Adrenal gland (tissue), 12 donors: ENCODE results near the gene SPINK5. TPM values are rescaled to one million over a fixed set of nuclear protein-coding genes. Genes with fewer than 3 reads are reported as not detected.

Source experiments
- DNase-seq, 7 donors: peaks; one replicate each; pipeline ENCODE4 v3.0.0-alpha.2; 2019 to 2020
- H3K27ac ChIP-seq, 5 donors: fragments of 200-600 bp; sonication (generic) in 4 of 5; 1 replicate in 3 of 5; 2 replicates in 2 of 5; pipeline versions ENCODE4 v1.5.1 to v1.8.0; 2016 to 2020; ENCODE audit warnings: mild to moderate bottlenecking in 1 of 5
- H3K27me3 ChIP-seq: fragments of 200-600 bp; 2 replicates; pipeline ENCODE4 v1.8.0; 2021
- H3K36me3 ChIP-seq, 2 donors: fragments of 200-600 bp; replicated peaks in 1 of 2; 1 replicate in 1 of 2; 2 replicates in 1 of 2; pipeline versions ENCODE4 v1.5.1 to v1.8.0; 2018 to 2022
- H3K4me1 ChIP-seq, 2 donors: fragments of 200-600 bp; replicated peaks in 1 of 2; 1 replicate in 1 of 2; 2 replicates in 1 of 2; pipeline versions ENCODE4 v1.5.1 to v1.8.0; 2018 to 2021
- H3K4me3 ChIP-seq, 4 donors: fragments of 200-600 bp; sonication (generic) in 3 of 4; one replicate each; pipeline ENCODE4 v1.5.1; 2016 to 2018
- H3K9me3 ChIP-seq, 3 donors: fragments of 200-600 bp; sonication (generic) in 1 of 3; replicated peaks in 1 of 3; 1 replicate in 2 of 3; 2 replicates in 1 of 3; pipeline versions ENCODE4 v1.5.1 to v1.8.0; 2016 to 2021
- CTCF ChIP-seq, 6 experiments: fragments of 450-650 bp in 4 of 6; fragments of 200-600 bp in 2 of 6; sonication (generic) in 1 of 6; IDR thresholded peaks; 1 replicate in 5 of 6; 2 replicates in 1 of 6; pipeline versions ENCODE4 v1.5.1 to v1.8.0; 2016 to 2021; ENCODE audit warnings: antibody characterized with exemption in 6 of 6, mild to moderate bottlenecking in 2 of 6, moderate library complexity in 1 of 6
- POLR2A ChIP-seq, 2 donors: fragments of 450-650 bp; IDR thresholded peaks; one replicate each; pipeline ENCODE4 v1.6.1; 2017; ENCODE audit warnings: antibody characterized with exemption in 2 of 2, mild to moderate bottlenecking in 2 of 2, moderate library complexity in 1 of 2
- WGBS, 4 donors: extraction: QIAGEN DNeasy Blood & Tissue Kit in 2 of 4; methylation state at CpG; one replicate each; pipeline versions ENCODE4 v1.1.5 to v1.1.7; 2013 to 2017; 5-methylcytosine and 5-hydroxymethylcytosine counted together
- intact Hi-C, 2 donors: fragments of 100-400 bp; cut with DNase I; formaldehyde crosslinking; loops; one replicate each; pipeline versions ENCODE4 v1.14.1 to v1.15.0; 2022 to 2023
- polyA plus RNA-seq, 3 donors: library from polyadenylated mRNA; stranded (reverse); fragments of 200-250 nt in 2 of 3; fragments of 350-450 nt in 1 of 3; fragmentation: Illumina TruSeq in 1 of 3; extraction: RNeasy Lipid Tissue Mini Kit (QIAGEN cat#74804) in 1 of 3; gene quantifications; one replicate each; pipeline ENCODE4 v1.2.3, GENCODE V29; 2013 to 2014
- total RNA-seq, 9 donors: library from RNA; depleted of rRNA in 4 of 9; stranded (reverse); fragments of >200 nt in 4 of 9; fragments of 120-200 nt in 1 of 9; fragmentation: NEBNext Ultra II Directional in 1 of 9; extraction: Animal tissue kit (Norgen Biotek cat#: 25700) in 1 of 9; gene quantifications; one replicate each; pipeline versions ENCODE4 v1.1.0 to v1.2.4, GENCODE V29; 2013 to 2023
- donor health status: healthy with polysubstance abuse.
- donor health status: Bipolar disorder and iron deficiency.
- donor health status: DM: yes; HTN: yes; CAD: no.
- donor health status: DM: no; HTN: no; CAD: no.
- donor health status: DM: no; HTN: no; CAD: no.
- donor health status: DM: yes; HTN: yes; CAD: no.

The SPINK5 gene
- total and polyA plus RNA-seq, 12 donors = 0.13 to 3.5 (median 0.40) TPM; not detected in 3

- H3K27me3 ChIP-seq = peaks cover 8% of the 10 kb centered on the region
- TF ChIP-seq CTCF (IDR thresholded peaks at IDR 0.05) (no peak), POLR2A (IDR thresholded peaks at IDR 0.05) (no peak)
- no peak for DNase-seq
- intact Hi-C loops = loop anchor here (10.0 kb wide), 2 partner anchors 202 to 562 kb away; no protein-coding TSS in a partner anchor
- no peaks in the 10 kb centered on the region for H3K9me3 ChIP-seq
- H3K36me3 ChIP-seq = no peaks in the 10 kb centered on the region
- no peak overlapping the region for H3K4me3 ChIP-seq
- H3K27ac ChIP-seq = no peak overlapping the region
- WGBS, 4 donors = 72 to 84% (median 78%) methylated on average over 2 of the region's 2 CpGs
- no peaks in the 10 kb centered on the region for H3K4me1 ChIP-seq
Observed at GRCh38 chr5:148172377-148172776, 108.6 kb downstream of the SPINK5 start.

- Histone ChIP-seq H3K36me3 (no peaks in the 10 kb centered on the region), H3K4me3 (no peak overlapping the region), H3K9me3 (peaks cover 0 to 5% (median 0%) of the 10 kb centered on the region in 3 donors), H3K27ac (no peak overlapping the region), H3K27me3 (peaks cover 17% of the 10 kb centered on the region), H3K4me1 (no peaks in the 10 kb centered on the region)
- intact Hi-C loops = loop anchor here (10.0 kb wide), 2 partner anchors 198 to 558 kb away; no protein-coding TSS in a partner anchor
- no peak for DNase-seq
- no peak for TF ChIP-seq POLR2A (IDR thresholded peaks at IDR 0.05)
- no peak for TF ChIP-seq CTCF (IDR thresholded peaks at IDR 0.05)
- 20 to 38% (median 25%) methylated on average over 2 of the region's 2 CpGs for WGBS, 4 donors
Observed at GRCh38 chr5:148176480-148176879, 112.7 kb downstream of the SPINK5 start.

GRCh38 chr5:148177207-148177606 is 113.4 kb downstream of the SPINK5 start:
- 56 to 70% (median 62%) methylated on average over 1 of the region's 1 CpG for WGBS, 4 donors
- intact Hi-C loops = loop anchor here (10.0 kb wide), 2 partner anchors 198 to 558 kb away; no protein-coding TSS in a partner anchor
- H3K36me3 ChIP-seq = no peaks in the 10 kb centered on the region
- H3K9me3 ChIP-seq = peaks cover 0 to 11% (median 0%) of the 10 kb centered on the region in 3 donors
- H3K27ac ChIP-seq = no peak overlapping the region
- peaks cover 14% of the 10 kb centered on the region for H3K27me3 ChIP-seq
- TF ChIP-seq POLR2A (IDR thresholded peaks at IDR 0.05) = no peak
- TF ChIP-seq CTCF (IDR thresholded peaks at IDR 0.05) = no peak
- H3K4me3 ChIP-seq = no peak overlapping the region
- H3K4me1 ChIP-seq = no peaks in the 10 kb centered on the region
- no peak for DNase-seq

- Histone ChIP-seq H3K27ac (no peak overlapping the region), H3K4me3 (no peak overlapping the region), H3K27me3 (peaks cover 14% of the 10 kb centered on the region), H3K36me3 (no peaks in the 10 kb centered on the region), H3K4me1 (no peaks in the 10 kb centered on the region), H3K9me3 (peaks cover 0 to 11% (median 0%) of the 10 kb centered on the region in 3 donors)
- intact Hi-C loops = loop anchor here (2.0 to 10.0 kb wide), 3 partner anchors 195 to 555 kb away; no protein-coding TSS in a partner anchor
- WGBS, 4 donors = 30 to 32% (median 31%) methylated on average over 3 of the region's 3 CpGs
- peak in 4 of 7 donors; percentile 13 to 19 (median 17) for DNase-seq
- TF ChIP-seq POLR2A (IDR thresholded peaks at IDR 0.05) = no peak
- peak; percentile 46 to 89 (median 76) for TF ChIP-seq CTCF (IDR thresholded peaks at IDR 0.05)
Observed at GRCh38 chr5:148179234-148179824, 115.5 kb downstream of the SPINK5 start.
